Fibroblast of skin of back (primary cell): Measurements from ENCODE around the gene GEMIN7.

ENCODE experiments used
- DNase-seq: peaks from one replicate; pipeline ENCODE4 v3.0.0-alpha.2; 2013

GEMIN7 gene

GRCh38 chr19:45130236-45130635 is 51.2 kb downstream of the GEMIN7 start:
- no peak for DNase-seq

GRCh38 chr19:45130888-45131615 is 52.0 kb downstream of the GEMIN7 start:
- peak; percentile 29 for DNase-seq

GRCh38 chr19:45133661-45134060 is 54.6 kb downstream of the GEMIN7 start:
- DNase-seq = no peak

GRCh38 chr19:45135176-45135885 is 56.3 kb downstream of the GEMIN7 start:
- no peak for DNase-seq

- DNase-seq = no peak
Measured at GRCh38 chr19:45136507-45137178, 57.6 kb downstream of the GEMIN7 start.

GRCh38 chr19:45137179-45137761 is 58.2 kb downstream of the GEMIN7 start:
- DNase-seq = no peak

GRCh38 chr19:45138303-45138751 is 59.3 kb downstream of the GEMIN7 start:
- DNase-seq = no peak

GRCh38 chr19:45139286-45140143 is 60.5 kb downstream of the GEMIN7 start:
- no peak for DNase-seq

- DNase-seq = no peak
Measured at GRCh38 chr19:45140144-45140503, 61.1 kb downstream of the GEMIN7 start.

- no peak for DNase-seq
Measured at GRCh38 chr19:45140533-45140932, 61.5 kb downstream of the GEMIN7 start.
